Thymus (tissue), 11 donors: Measurements from ENCODE around the gene ITGB4. TPM values are rescaled to one million over a fixed set of nuclear protein-coding genes. Genes with fewer than 3 reads are reported as not detected.

Experiments used
- DNase-seq, 9 donors: peaks; one replicate each; pipeline ENCODE4 v3.0.0-alpha.2; 2013; ENCODE audit warnings: low spot score in 9 of 9, low read depth in 6 of 9, missing footprints in 1 of 9
- H3K27ac ChIP-seq, 2 donors: one replicate each; pipeline ENCODE4 v1.5.1; 2013; ENCODE audit warnings: control low read depth in 1 of 2, low read depth in 1 of 2, low read length in 1 of 2, mild to moderate bottlenecking in 1 of 2, moderate library complexity in 1 of 2
- H3K27me3 ChIP-seq, 2 donors: one replicate each; pipeline ENCODE4 v1.5.1; 2013; ENCODE audit warnings: low read length in 1 of 2; ENCODE audit not compliant: control insufficient read depth in 2 of 2, insufficient read depth in 1 of 2
- H3K36me3 ChIP-seq, 2 donors: one replicate each; pipeline ENCODE4 v1.5.1; 2013; ENCODE audit warnings: low read length in 1 of 2, mild to moderate bottlenecking in 1 of 2, moderate library complexity in 1 of 2; ENCODE audit not compliant: control insufficient read depth in 2 of 2, insufficient read depth in 2 of 2
- H3K4me1 ChIP-seq, 2 donors: one replicate each; pipeline ENCODE4 v1.5.1; 2013; ENCODE audit warnings: low read length in 2 of 2; ENCODE audit not compliant: control insufficient read depth in 2 of 2, insufficient read depth in 2 of 2
- H3K4me3 ChIP-seq, 2 donors: one replicate each; pipeline ENCODE4 v1.5.1; 2013; ENCODE audit warnings: low read length in 2 of 2, control low read depth in 1 of 2, mild to moderate bottlenecking in 1 of 2
- H3K9me3 ChIP-seq, 2 donors: one replicate each; pipeline ENCODE4 v1.5.1; 2013; ENCODE audit warnings: low read length in 1 of 2, mild to moderate bottlenecking in 1 of 2; ENCODE audit not compliant: control insufficient read depth in 2 of 2, insufficient read depth in 1 of 2
- WGBS: extraction: QIAGEN DNeasy Blood & Tissue Kit; methylation state at CpG from one replicate; pipeline ENCODE4 v1.1.7; 2013; 5-methylcytosine and 5-hydroxymethylcytosine counted together
- polyA plus RNA-seq: library from polyadenylated mRNA; stranded (reverse); fragments of 200-250 nt; gene quantifications from one replicate; pipeline ENCODE4 v1.2.3, GENCODE V29; 2013
- total RNA-seq: library from RNA; stranded (reverse); fragments of 120-200 nt; gene quantifications from one replicate; pipeline ENCODE4 v1.2.4, GENCODE V29; 2013
- donor health status: healthy.

ITGB4 gene
- total and polyA plus RNA-seq, 2 donors = 4.3 to 79.0 TPM

- H3K4me1 ChIP-seq = peaks cover 21 to 42% of the 10 kb centered on the region in 2 donors
- no peaks in the 10 kb centered on the region for H3K27me3 ChIP-seq
- peak overlapping the region; percentile 84 to 86 for H3K4me3 ChIP-seq
- peaks cover 1 to 10% of the 10 kb centered on the region in 2 donors for H3K36me3 ChIP-seq
- peak in 1 of 9 donors; percentile 53 for DNase-seq
- peak overlapping the region; percentile 100 for H3K27ac ChIP-seq
- H3K9me3 ChIP-seq = peaks cover 0 to 4% of the 10 kb centered on the region in 2 donors
- 67% methylated on average over 20 of the region's 20 CpGs for WGBS
These were observed 62.7 kb downstream of the ITGB4 start for GRCh38 chr17:75783803-75784472.

GRCh38 chr17:75784473-75785015 lies 63.3 kb downstream of the ITGB4 start, which contains the start of gene UNK:
UNK (plus strand) TSS chr17:75784806; CDS start chr17:75784881, 75 bp downstream.
- under 1% methylated on average over 45 of the region's 45 CpGs for WGBS
- Histone ChIP-seq H3K27ac (peak within 1 kb of the TSS; percentile 100), H3K4me1 (peaks cover 21 to 42% of the 10 kb centered on the region in 2 donors)

GRCh38 chr17:75785016-75785890 lies 64.0 kb downstream of the ITGB4 start:
- Histone ChIP-seq H3K4me3 (peak overlapping the region; percentile 84 to 86), H3K36me3 (peaks cover 0 to 10% of the 10 kb centered on the region in 2 donors), H3K27me3 (no peaks in the 10 kb centered on the region), H3K27ac (peak overlapping the region; percentile 100), H3K9me3 (peaks cover 0 to 4% of the 10 kb centered on the region in 2 donors), H3K4me1 (peaks cover 21 to 42% of the 10 kb centered on the region in 2 donors)
- peak in 6 of 9 donors; percentile 71 to 92 (median 90) for DNase-seq
- WGBS = 17% methylated on average over 43 of the region's 43 CpGs

More at GRCh38 chr17:75784473-75785015, 63.3 kb downstream of the ITGB4 start, which contains the start of gene UNK:
- Histone ChIP-seq H3K9me3 (peaks cover 0 to 4% of the 10 kb centered on the region in 2 donors), H3K27me3 (no peaks in the 10 kb centered on the region), H3K36me3 (peaks cover 0 to 10% of the 10 kb centered on the region in 2 donors), H3K4me3 (peak within 1 kb of the TSS; percentile 84 to 86)
- DNase-seq = peak; percentile 97 to 99 (median 98)

GRCh38 chr17:75791254-75791653 lies 70.0 kb downstream of the ITGB4 start:
- H3K27me3 ChIP-seq = no peaks in the 10 kb centered on the region
- H3K27ac ChIP-seq = no peak overlapping the region
- H3K4me3 ChIP-seq = no peak overlapping the region
- H3K4me1 ChIP-seq = peaks cover 6 to 11% of the 10 kb centered on the region in 2 donors
- peaks cover 8 to 52% of the 10 kb centered on the region in 2 donors for H3K36me3 ChIP-seq
- H3K9me3 ChIP-seq = no peaks in the 10 kb centered on the region
- DNase-seq = no peak
- WGBS = 97% methylated on average over 6 of the region's 6 CpGs

GRCh38 chr17:75793460-75793859 lies 72.2 kb downstream of the ITGB4 start:
- no peaks in the 10 kb centered on the region for H3K9me3 ChIP-seq
- no peaks in the 10 kb centered on the region for H3K4me1 ChIP-seq
- no peak overlapping the region for H3K4me3 ChIP-seq
- 84% methylated on average over 1 of the region's 1 CpG for WGBS
- no peak for DNase-seq
- H3K27ac ChIP-seq = no peak overlapping the region
- H3K36me3 ChIP-seq = peaks cover 14 to 60% of the 10 kb centered on the region in 2 donors
- no peaks in the 10 kb centered on the region for H3K27me3 ChIP-seq

- no peaks in the 10 kb centered on the region for H3K9me3 ChIP-seq
- over 99% methylated on average over 8 of the region's 8 CpGs for WGBS
- no peak overlapping the region for H3K4me3 ChIP-seq
- no peaks in the 10 kb centered on the region for H3K4me1 ChIP-seq
- no peak for DNase-seq
- no peaks in the 10 kb centered on the region for H3K27me3 ChIP-seq
- H3K36me3 ChIP-seq = peaks cover 26 to 76% of the 10 kb centered on the region in 2 donors
- no peak overlapping the region for H3K27ac ChIP-seq
These were observed 74.8 kb downstream of the ITGB4 start for GRCh38 chr17:75795820-75796607.

GRCh38 chr17:75799402-75799801 lies 78.1 kb downstream of the ITGB4 start:
- H3K4me3 ChIP-seq = no peak overlapping the region
- no peaks in the 10 kb centered on the region for H3K9me3 ChIP-seq
- 96% methylated on average over 4 of the region's 4 CpGs for WGBS
- no peaks in the 10 kb centered on the region for H3K4me1 ChIP-seq
- no peak overlapping the region for H3K27ac ChIP-seq
- H3K36me3 ChIP-seq = peaks cover 27 to 56% of the 10 kb centered on the region in 2 donors
- no peak for DNase-seq
- H3K27me3 ChIP-seq = no peaks in the 10 kb centered on the region

- 96% methylated on average over 1 of the region's 1 CpG for WGBS
- no peaks in the 10 kb centered on the region for H3K9me3 ChIP-seq
- peaks cover 30 to 32% of the 10 kb centered on the region in 2 donors for H3K36me3 ChIP-seq
- H3K27me3 ChIP-seq = no peaks in the 10 kb centered on the region
- H3K27ac ChIP-seq = no peak overlapping the region
- no peak overlapping the region for H3K4me3 ChIP-seq
- DNase-seq = no peak
- H3K4me1 ChIP-seq = no peaks in the 10 kb centered on the region
These were observed 82.6 kb downstream of the ITGB4 start for GRCh38 chr17:75803883-75804282.
